ENCODE results near the gene TARDBP.

DNA sequence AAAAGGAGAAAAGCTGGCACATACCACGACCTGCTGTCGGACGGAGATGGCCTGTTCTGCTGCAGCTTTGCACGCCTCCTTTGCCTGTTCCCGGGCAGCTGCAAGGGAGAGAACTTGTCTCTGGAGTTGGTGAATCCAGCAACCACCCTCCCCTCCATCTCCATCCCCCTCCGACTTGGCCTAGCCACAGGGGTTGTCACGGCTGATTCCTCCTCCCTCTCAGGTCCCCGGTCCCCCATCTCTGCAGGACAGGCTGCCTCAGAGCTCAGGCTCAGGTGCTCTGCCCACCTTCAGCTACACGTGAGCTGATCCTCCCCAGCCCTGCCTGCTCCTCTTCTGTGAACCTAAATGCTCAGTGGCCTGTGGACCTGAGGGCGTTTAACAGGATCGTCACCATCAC lies 58.4 kb downstream of the TARDBP start:
- TF ChIP-seq, protein P1, sequence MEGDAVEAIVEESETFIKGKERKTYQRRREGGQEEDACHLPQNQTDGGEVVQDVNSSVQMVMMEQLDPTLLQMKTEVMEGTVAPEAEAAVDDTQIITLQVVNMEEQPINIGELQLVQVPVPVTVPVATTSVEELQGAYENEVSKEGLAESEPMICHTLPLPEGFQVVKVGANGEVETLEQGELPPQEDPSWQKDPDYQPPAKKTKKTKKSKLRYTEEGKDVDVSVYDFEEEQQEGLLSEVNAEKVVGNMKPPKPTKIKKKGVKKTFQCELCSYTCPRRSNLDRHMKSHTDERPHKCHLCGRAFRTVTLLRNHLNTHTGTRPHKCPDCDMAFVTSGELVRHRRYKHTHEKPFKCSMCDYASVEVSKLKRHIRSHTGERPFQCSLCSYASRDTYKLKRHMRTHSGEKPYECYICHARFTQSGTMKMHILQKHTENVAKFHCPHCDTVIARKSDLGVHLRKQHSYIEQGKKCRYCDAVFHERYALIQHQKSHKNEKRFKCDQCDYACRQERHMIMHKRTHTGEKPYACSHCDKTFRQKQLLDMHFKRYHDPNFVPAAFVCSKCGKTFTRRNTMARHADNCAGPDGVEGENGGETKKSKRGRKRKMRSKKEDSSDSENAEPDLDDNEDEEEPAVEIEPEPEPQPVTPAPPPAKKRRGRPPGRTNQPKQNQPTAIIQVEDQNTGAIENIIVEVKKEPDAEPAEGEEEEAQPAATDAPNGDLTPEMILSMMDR (IDR thresholded peaks at IDR 0.05): no peak
- TF ChIP-seq POLR2A (IDR thresholded peaks at IDR 0.05): no peak

Data from esophagus squamous epithelium (tissue), 4 donors.